ENCODE measurements around the gene DHCR24. TPM values are rescaled to one million over a fixed set of nuclear protein-coding genes. Genes with fewer than 3 reads are reported as not detected.

Gene DHCR24
- total and polyA plus RNA-seq, 2 of the 13 experiments (the other 11 are each of a cell fraction or from before 2014, with no cell fraction given) = 374 to 448 TPM

DNA sequence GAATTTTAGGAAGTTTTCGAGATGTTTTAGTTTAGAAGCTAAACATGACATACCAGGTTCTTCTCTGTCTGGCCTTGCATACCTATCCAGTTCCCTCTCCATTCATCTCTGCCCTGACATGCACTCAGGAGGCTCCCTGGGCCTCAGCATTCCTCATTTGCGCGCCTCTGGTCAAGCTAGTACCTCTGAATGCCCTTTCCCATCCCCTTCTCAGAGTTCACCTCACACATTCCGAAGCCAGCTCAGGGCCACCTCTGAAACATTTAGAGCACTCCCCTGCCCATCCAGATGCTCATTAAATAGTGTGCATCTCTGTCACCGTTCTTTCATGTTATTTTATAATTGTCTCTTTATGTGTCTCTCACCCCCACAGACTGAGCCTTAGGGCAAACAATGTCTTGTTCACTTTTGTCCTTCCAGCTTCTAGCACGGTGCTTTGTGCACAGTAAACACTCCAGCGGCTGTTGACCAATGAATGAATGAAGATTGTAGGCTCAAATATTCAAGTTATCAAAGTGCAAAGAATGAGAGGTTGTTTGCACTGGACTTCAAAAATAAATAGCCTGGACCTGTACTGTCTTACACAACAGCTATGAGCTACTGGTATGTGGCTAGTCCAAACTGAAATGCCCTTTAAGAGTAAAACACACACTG, 1.2 kb upstream of the DHCR24 start (continued):
- TF ChIP-seq, protein P1, sequence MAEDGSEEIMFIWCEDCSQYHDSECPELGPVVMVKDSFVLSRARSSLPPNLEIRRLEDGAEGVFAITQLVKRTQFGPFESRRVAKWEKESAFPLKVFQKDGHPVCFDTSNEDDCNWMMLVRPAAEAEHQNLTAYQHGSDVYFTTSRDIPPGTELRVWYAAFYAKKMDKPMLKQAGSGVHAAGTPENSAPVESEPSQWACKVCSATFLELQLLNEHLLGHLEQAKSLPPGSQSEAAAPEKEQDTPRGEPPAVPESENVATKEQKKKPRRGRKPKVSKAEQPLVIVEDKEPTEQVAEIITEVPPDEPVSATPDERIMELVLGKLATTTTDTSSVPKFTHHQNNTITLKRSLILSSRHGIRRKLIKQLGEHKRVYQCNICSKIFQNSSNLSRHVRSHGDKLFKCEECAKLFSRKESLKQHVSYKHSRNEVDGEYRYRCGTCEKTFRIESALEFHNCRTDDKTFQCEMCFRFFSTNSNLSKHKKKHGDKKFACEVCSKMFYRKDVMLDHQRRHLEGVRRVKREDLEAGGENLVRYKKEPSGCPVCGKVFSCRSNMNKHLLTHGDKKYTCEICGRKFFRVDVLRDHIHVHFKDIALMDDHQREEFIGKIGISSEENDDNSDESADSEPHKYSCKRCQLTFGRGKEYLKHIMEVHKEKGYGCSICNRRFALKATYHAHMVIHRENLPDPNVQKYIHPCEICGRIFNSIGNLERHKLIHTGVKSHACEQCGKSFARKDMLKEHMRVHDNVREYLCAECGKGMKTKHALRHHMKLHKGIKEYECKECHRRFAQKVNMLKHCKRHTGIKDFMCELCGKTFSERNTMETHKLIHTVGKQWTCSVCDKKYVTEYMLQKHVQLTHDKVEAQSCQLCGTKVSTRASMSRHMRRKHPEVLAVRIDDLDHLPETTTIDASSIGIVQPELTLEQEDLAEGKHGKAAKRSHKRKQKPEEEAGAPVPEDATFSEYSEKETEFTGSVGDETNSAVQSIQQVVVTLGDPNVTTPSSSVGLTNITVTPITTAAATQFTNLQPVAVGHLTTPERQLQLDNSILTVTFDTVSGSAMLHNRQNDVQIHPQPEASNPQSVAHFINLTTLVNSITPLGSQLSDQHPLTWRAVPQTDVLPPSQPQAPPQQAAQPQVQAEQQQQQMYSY (CRISPR knock-in tag; IDR thresholded peaks at IDR 0.05) = peak; percentile 31; the same call in 1 of the 2 replicates
- TF ChIP-seq HOXA9 (CRISPR knock-in tag; IDR thresholded peaks at IDR 0.05; ENCODE audit: borderline replicate concordance) (no peak), MAF1 (CRISPR knock-in tag; IDR thresholded peaks at IDR 0.05; ENCODE audit: borderline replicate concordance) (no peak), MIER3 (CRISPR knock-in tag; IDR thresholded peaks at IDR 0.05; ENCODE audit: borderline replicate concordance) (peak; percentile 86; the same call in 1 of the 2 replicates), ATRX (CRISPR knock-in tag; IDR thresholded peaks at IDR 0.05; ENCODE audit: borderline replicate concordance) (no peak), RBM22 (optimal IDR thresholded peaks at IDR 0.05; ENCODE audit: low read length) (peak; percentile 53), RCOR2 (CRISPR knock-in tag; IDR thresholded peaks at IDR 0.05) (peak; percentile 89), MED1 (CRISPR knock-in tag; IDR thresholded peaks at IDR 0.05) (peak; percentile 95), ZNF333 (CRISPR knock-in tag; IDR thresholded peaks at IDR 0.05; ENCODE audit: borderline replicate concordance) (no peak)
- TF ChIP-seq, protein P2, sequence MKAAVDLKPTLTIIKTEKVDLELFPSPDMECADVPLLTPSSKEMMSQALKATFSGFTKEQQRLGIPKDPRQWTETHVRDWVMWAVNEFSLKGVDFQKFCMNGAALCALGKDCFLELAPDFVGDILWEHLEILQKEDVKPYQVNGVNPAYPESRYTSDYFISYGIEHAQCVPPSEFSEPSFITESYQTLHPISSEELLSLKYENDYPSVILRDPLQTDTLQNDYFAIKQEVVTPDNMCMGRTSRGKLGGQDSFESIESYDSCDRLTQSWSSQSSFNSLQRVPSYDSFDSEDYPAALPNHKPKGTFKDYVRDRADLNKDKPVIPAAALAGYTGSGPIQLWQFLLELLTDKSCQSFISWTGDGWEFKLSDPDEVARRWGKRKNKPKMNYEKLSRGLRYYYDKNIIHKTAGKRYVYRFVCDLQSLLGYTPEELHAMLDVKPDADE (CRISPR knock-in tag; IDR thresholded peaks at IDR 0.05) = peak; percentile 48; the same call in 1 of the 2 replicates
- TF ChIP-seq, protein P3, sequence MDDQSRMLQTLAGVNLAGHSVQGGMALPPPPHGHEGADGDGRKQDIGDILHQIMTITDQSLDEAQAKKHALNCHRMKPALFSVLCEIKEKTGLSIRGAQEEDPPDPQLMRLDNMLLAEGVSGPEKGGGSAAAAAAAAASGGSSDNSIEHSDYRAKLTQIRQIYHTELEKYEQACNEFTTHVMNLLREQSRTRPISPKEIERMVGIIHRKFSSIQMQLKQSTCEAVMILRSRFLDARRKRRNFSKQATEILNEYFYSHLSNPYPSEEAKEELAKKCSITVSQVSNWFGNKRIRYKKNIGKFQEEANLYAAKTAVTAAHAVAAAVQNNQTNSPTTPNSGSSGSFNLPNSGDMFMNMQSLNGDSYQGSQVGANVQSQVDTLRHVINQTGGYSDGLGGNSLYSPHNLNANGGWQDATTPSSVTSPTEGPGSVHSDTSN (CRISPR knock-in tag; IDR thresholded peaks at IDR 0.05; ENCODE audit: borderline replicate concordance) = no peak
- TF ChIP-seq, protein P4, sequence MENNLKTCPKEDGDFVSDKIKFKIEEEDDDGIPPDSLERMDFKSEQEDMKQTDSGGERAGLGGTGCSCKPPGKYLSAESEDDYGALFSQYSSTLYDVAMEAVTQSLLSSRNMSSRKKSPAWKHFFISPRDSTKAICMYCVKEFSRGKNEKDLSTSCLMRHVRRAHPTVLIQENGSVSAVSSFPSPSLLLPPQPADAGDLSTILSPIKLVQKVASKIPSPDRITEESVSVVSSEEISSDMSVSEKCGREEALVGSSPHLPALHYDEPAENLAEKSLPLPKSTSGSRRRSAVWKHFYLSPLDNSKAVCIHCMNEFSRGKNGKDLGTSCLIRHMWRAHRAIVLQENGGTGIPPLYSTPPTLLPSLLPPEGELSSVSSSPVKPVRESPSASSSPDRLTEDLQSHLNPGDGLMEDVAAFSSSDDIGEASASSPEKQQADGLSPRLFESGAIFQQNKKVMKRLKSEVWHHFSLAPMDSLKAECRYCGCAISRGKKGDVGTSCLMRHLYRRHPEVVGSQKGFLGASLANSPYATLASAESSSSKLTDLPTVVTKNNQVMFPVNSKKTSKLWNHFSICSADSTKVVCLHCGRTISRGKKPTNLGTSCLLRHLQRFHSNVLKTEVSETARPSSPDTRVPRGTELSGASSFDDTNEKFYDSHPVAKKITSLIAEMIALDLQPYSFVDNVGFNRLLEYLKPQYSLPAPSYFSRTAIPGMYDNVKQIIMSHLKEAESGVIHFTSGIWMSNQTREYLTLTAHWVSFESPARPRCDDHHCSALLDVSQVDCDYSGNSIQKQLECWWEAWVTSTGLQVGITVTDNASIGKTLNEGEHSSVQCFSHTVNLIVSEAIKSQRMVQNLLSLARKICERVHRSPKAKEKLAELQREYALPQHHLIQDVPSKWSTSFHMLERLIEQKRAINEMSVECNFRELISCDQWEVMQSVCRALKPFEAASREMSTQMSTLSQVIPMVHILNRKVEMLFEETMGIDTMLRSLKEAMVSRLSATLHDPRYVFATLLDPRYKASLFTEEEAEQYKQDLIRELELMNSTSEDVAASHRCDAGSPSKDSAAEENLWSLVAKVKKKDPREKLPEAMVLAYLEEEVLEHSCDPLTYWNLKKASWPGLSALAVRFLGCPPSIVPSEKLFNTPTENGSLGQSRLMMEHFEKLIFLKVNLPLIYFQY (CRISPR knock-in tag; IDR thresholded peaks at IDR 0.05; ENCODE audit: borderline replicate concordance) = no peak
- TF ChIP-seq, protein P5, sequence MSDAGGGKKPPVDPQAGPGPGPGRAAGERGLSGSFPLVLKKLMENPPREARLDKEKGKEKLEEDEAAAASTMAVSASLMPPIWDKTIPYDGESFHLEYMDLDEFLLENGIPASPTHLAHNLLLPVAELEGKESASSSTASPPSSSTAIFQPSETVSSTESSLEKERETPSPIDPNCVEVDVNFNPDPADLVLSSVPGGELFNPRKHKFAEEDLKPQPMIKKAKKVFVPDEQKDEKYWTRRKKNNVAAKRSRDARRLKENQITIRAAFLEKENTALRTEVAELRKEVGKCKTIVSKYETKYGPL (CRISPR knock-in tag; IDR thresholded peaks at IDR 0.05) = peak; percentile 97
- TF ChIP-seq, protein P6, sequence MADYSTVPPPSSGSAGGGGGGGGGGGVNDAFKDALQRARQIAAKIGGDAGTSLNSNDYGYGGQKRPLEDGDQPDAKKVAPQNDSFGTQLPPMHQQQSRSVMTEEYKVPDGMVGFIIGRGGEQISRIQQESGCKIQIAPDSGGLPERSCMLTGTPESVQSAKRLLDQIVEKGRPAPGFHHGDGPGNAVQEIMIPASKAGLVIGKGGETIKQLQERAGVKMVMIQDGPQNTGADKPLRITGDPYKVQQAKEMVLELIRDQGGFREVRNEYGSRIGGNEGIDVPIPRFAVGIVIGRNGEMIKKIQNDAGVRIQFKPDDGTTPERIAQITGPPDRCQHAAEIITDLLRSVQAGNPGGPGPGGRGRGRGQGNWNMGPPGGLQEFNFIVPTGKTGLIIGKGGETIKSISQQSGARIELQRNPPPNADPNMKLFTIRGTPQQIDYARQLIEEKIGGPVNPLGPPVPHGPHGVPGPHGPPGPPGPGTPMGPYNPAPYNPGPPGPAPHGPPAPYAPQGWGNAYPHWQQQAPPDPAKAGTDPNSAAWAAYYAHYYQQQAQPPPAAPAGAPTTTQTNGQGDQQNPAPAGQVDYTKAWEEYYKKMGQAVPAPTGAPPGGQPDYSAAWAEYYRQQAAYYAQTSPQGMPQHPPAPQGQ (CRISPR knock-in tag; IDR thresholded peaks at IDR 0.05; ENCODE audit: borderline replicate concordance) = no peak

All from HepG2 (cell line).